Measurements from ENCODE around the gene FOXP3.

Gene FOXP3

GRCh38 chrX:49272421-49272820 lies 7.9 kb upstream of the FOXP3 start:
- DNase-seq = no peak

- no peak for DNase-seq
Observed at GRCh38 chrX:49271341-49271740, 6.8 kb upstream of the FOXP3 start.

GRCh38 chrX:49270249-49270921 lies 5.9 kb upstream of the FOXP3 start:
- no peak for DNase-seq

GRCh38 chrX:49269767-49270248 lies 5.3 kb upstream of the FOXP3 start, which contains the start of gene PPP1R3F:
Gene PPP1R3F (plus strand): TSS chrX:49269793. CDS start chrX:49269870, 77 bp downstream.
- DNase-seq = no peak

- peak; percentile 92 for DNase-seq
Observed at GRCh38 chrX:49269010-49269766, 4.7 kb upstream of the FOXP3 start.

- DNase-seq = no peak
Observed at GRCh38 chrX:49268702-49269009, 4.1 kb upstream of the FOXP3 start.

- no peak for DNase-seq
Observed at GRCh38 chrX:49266523-49267445, 2.3 kb upstream of the FOXP3 start.

GRCh38 chrX:49263631-49264030 lies 879 bp downstream of the FOXP3 start:
- DNase-seq = no peak

- no peak for DNase-seq
Observed at GRCh38 chrX:49262603-49263002, 1.9 kb downstream of the FOXP3 start.

GRCh38 chrX:49260221-49260985 lies 4.1 kb downstream of the FOXP3 start:
- DNase-seq = no peak

- no peak for DNase-seq
Observed at GRCh38 chrX:49258749-49259124, 5.8 kb downstream of the FOXP3 start.

GRCh38 chrX:49257846-49258748 lies 6.4 kb downstream of the FOXP3 start:
- DNase-seq = no peak

- no peak for DNase-seq
Observed at GRCh38 chrX:49257074-49257790, 7.3 kb downstream of the FOXP3 start.

GRCh38 chrX:49256268-49256995 lies 8.1 kb downstream of the FOXP3 start:
- no peak for DNase-seq

GRCh38 chrX:49254639-49255038 lies 9.9 kb downstream of the FOXP3 start:
- DNase-seq = no peak

GRCh38 chrX:49251325-49251724 lies 13.2 kb downstream of the FOXP3 start:
- no peak for DNase-seq

- DNase-seq = no peak
Observed at GRCh38 chrX:49250578-49250977, 13.9 kb downstream of the FOXP3 start.

- no peak for DNase-seq
Observed at GRCh38 chrX:49250066-49250465, 14.4 kb downstream of the FOXP3 start.

- DNase-seq = no peak
Observed at GRCh38 chrX:49249616-49250015, 14.9 kb downstream of the FOXP3 start.

- DNase-seq = no peak
Observed at GRCh38 chrX:49249071-49249470, 15.4 kb downstream of the FOXP3 start.
